Measurements from ENCODE around the gene PRR19. TPM values are rescaled to one million over a fixed set of nuclear protein-coding genes. Genes with fewer than 3 reads are reported as not detected.

PRR19 gene
- polyA plus RNA-seq, 1 donor from 2014 or later, result 2.4 TPM

DNA sequence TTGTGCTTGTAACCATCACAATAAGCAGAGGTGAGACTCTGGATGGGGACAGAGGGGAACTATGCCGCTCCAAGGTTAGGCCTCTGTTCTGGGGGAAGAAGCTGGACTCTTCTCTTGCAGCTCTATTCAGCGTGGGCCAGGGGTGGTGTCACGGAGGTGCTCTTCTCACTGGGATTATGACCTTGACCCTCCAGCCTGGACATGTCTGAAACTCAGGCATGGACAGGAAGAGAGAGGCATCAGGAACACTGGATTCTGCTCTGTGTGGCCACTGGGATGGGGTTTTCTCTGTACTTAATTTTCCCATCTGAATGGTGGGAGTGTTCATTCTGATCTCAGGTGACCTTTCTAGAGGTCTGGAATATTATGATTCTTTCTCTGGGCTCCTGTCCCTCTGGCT, 31.1 kb downstream of the PRR19 start:
- Histone ChIP-seq H3K4me3 (ENCODE audit: low read length) (no peak overlapping the region), H3K36me3 (ENCODE audit: insufficient read depth, low read length) (peaks cover 6% of the 10 kb centered on the region), H3K9me3 (ENCODE audit: low read length) (no peaks in the 10 kb centered on the region), H3K79me2 (replicated peaks; ENCODE audit: insufficient read depth, low read length) (peaks cover 16% of the 10 kb centered on the region), H3K9ac (ENCODE audit: low read length) (no peak overlapping the region), H3K9me2 (ENCODE audit: insufficient read depth, low read length) (no peaks in the 10 kb centered on the region), H3K27me3 (ENCODE audit: insufficient read depth, low read depth, low read length) (no peaks in the 10 kb centered on the region), H3K4me2 (ENCODE audit: low read length) (no peak overlapping the region), H4K20me1 (ENCODE audit: insufficient read depth) (no peaks in the 10 kb centered on the region), H2AFZ (ENCODE audit: low read depth, low read length) (no peak overlapping the region), H3K27ac (ENCODE audit: low read length) (no peak overlapping the region), H3F3A (ENCODE audit: insufficient read depth, low read length, poor library complexity, severe bottlenecking) (no peaks in the 10 kb centered on the region)
- TF ChIP-seq RAD21 (conservative IDR thresholded peaks at IDR 0.05) (no peak), MXI1 (conservative IDR thresholded peaks at IDR 0.05; ENCODE audit: poor library complexity, severe bottlenecking) (no peak), EP300 (conservative IDR thresholded peaks at IDR 0.05; ENCODE audit: poor library complexity, severe bottlenecking) (no peak), REST (IDR thresholded peaks at IDR 0.05; ENCODE audit: borderline replicate concordance) (no peak), SMC3 (conservative IDR thresholded peaks at IDR 0.05; ENCODE audit: poor library complexity) (no peak), EZH2 (IDR thresholded peaks at IDR 0.05; ENCODE audit: borderline replicate concordance, insufficient read depth, low read length, poor library complexity, severe bottlenecking) (no peak), TAF1 (IDR thresholded peaks at IDR 0.05; ENCODE audit: low read depth) (no peak), POLR2AphosphoS5 (IDR thresholded peaks at IDR 0.05) (no peak)
- TF ChIP-seq, protein P1, sequence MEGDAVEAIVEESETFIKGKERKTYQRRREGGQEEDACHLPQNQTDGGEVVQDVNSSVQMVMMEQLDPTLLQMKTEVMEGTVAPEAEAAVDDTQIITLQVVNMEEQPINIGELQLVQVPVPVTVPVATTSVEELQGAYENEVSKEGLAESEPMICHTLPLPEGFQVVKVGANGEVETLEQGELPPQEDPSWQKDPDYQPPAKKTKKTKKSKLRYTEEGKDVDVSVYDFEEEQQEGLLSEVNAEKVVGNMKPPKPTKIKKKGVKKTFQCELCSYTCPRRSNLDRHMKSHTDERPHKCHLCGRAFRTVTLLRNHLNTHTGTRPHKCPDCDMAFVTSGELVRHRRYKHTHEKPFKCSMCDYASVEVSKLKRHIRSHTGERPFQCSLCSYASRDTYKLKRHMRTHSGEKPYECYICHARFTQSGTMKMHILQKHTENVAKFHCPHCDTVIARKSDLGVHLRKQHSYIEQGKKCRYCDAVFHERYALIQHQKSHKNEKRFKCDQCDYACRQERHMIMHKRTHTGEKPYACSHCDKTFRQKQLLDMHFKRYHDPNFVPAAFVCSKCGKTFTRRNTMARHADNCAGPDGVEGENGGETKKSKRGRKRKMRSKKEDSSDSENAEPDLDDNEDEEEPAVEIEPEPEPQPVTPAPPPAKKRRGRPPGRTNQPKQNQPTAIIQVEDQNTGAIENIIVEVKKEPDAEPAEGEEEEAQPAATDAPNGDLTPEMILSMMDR (IDR thresholded peaks at IDR 0.05; ENCODE audit: poor library complexity, severe bottlenecking), result no peak

- H4K20me1 ChIP-seq (ENCODE audit: insufficient read depth), result no peaks in the 10 kb centered on the region
- H3K9me2 ChIP-seq (ENCODE audit: insufficient read depth, low read length), result no peaks in the 10 kb centered on the region
- H3K9ac ChIP-seq (ENCODE audit: low read length), result no peak overlapping the region
- no peak overlapping the region for H2AFZ ChIP-seq (ENCODE audit: low read depth, low read length)
- no peak for TF ChIP-seq EZH2 (IDR thresholded peaks at IDR 0.05; ENCODE audit: borderline replicate concordance, insufficient read depth, low read length, poor library complexity, severe bottlenecking)
- TF ChIP-seq EP300 (conservative IDR thresholded peaks at IDR 0.05; ENCODE audit: poor library complexity, severe bottlenecking), result no peak
- TF ChIP-seq POLR2AphosphoS5 (IDR thresholded peaks at IDR 0.05), result no peak
- TF ChIP-seq REST (IDR thresholded peaks at IDR 0.05; ENCODE audit: borderline replicate concordance), result no peak
- TF ChIP-seq SMC3 (conservative IDR thresholded peaks at IDR 0.05; ENCODE audit: poor library complexity), result no peak
- TF ChIP-seq TAF1 (IDR thresholded peaks at IDR 0.05; ENCODE audit: low read depth), result no peak
- no peak for TF ChIP-seq RAD21 (conservative IDR thresholded peaks at IDR 0.05)
- TF ChIP-seq, protein P1 (IDR thresholded peaks at IDR 0.05; ENCODE audit: poor library complexity, severe bottlenecking), result no peak
- TF ChIP-seq MXI1 (conservative IDR thresholded peaks at IDR 0.05; ENCODE audit: poor library complexity, severe bottlenecking), result no peak
- peaks cover 7% of the 10 kb centered on the region for H3K79me2 ChIP-seq (replicated peaks; ENCODE audit: insufficient read depth, low read length)
- H3F3A ChIP-seq (ENCODE audit: insufficient read depth, low read length, poor library complexity, severe bottlenecking), result no peaks in the 10 kb centered on the region
- peaks cover 6% of the 10 kb centered on the region for H3K36me3 ChIP-seq (ENCODE audit: insufficient read depth, low read length)
- H3K4me3 ChIP-seq (ENCODE audit: low read length), result no peak overlapping the region
- H3K9me3 ChIP-seq (ENCODE audit: low read length), result no peaks in the 10 kb centered on the region
- no peak overlapping the region for H3K27ac ChIP-seq (ENCODE audit: low read length)
- H3K4me2 ChIP-seq (ENCODE audit: low read length), result no peak overlapping the region
- no peaks in the 10 kb centered on the region for H3K27me3 ChIP-seq (ENCODE audit: insufficient read depth, low read depth, low read length)
These were observed 32.2 kb downstream of the PRR19 start for GRCh38 chr19:42333975-42334696.

Data from neural cell (in vitro differentiated cells).